ENCODE data around the gene STX16.

GRCh38 chr20:58656831-58657230 lies 5.7 kb downstream of the STX16 start:
- TF ChIP-seq TAF1 (IDR thresholded peaks at IDR 0.05; ENCODE audit: borderline replicate concordance, low read depth, low read length) = no peak
- TF ChIP-seq POLR2A (IDR thresholded peaks at IDR 0.05; ENCODE audit: low read depth, low read length) = no peak

Data from GM12892 (cell line).